PC-3 (cell line): ENCODE data around the gene ZHX3. TPM values are rescaled to one million over a fixed set of nuclear protein-coding genes. Genes with fewer than 3 reads are reported as not detected.

Experiments used
- ATAC-seq: fragments of 200-7000 bp; cut with Tn5 transposase; 2 replicates; pipeline ENCODE4 v1.9.1; 2020; ENCODE audit warnings: mild to moderate bottlenecking, moderate library complexity
- BruUV-seq: library from RNA; stranded (reverse); fragments of 400-500 nt; replicated peaks from 2 replicates; lab custom pipeline; 2021; lab: Mats Ljungman, UMichigan
- CTCF ChIA-PET: fragments of 300-600 bp; sonication (Branson Sonifier 250); formaldehyde crosslinking; loops from one replicate; lab custom pipeline; 2022; ENCODE audit warnings: antibody characterized with exemption; lab: Charles Lee
- POLR2A ChIA-PET: fragments of 300-600 bp; sonication (Branson Sonifier 250); formaldehyde crosslinking; loops from one replicate; lab custom pipeline; 2022; ENCODE audit warnings: antibody characterized with exemption; ENCODE audit not compliant: unreplicated experiment; lab: Charles Lee
- DNase-seq: peaks from one replicate; pipeline ENCODE4 v3.0.0-alpha.2; 2015
- H2AFZ ChIP-seq: fragments of 300-600 bp; sonication (generic); 2 replicates; pipeline ENCODE4 v1.6.0; 2016; ENCODE audit warnings: antibody characterized with exemption, low read length
- H3F3A ChIP-seq: fragments of 300-600 bp; sonication (generic); one replicate; pipeline ENCODE4 v1.6.0; 2017; ENCODE audit warnings: antibody characterized with exemption, low read length, control low read depth, mild to moderate bottlenecking; ENCODE audit not compliant: unreplicated experiment
- H3K27ac ChIP-seq: fragments of 300-600 bp; sonication (generic); 2 replicates; pipeline ENCODE4 v1.5.1; 2016; ENCODE audit warnings: mild to moderate bottlenecking, low read length
- H3K27me3 ChIP-seq: fragments of 300-600 bp; sonication (generic); 2 replicates; pipeline ENCODE4 v1.6.1; 2016; ENCODE audit warnings: low read length, mixed read lengths
- H3K36me3 ChIP-seq: fragments of 300-600 bp; sonication (generic); 2 replicates; pipeline ENCODE4 v1.6.1; 2016; ENCODE audit warnings: low read depth, mixed run types, low read length, mixed read lengths
- H3K4me1 ChIP-seq: fragments of 300-600 bp; sonication (generic); 2 replicates; pipeline ENCODE4 v1.5.1; 2016; ENCODE audit warnings: low read length; ENCODE audit not compliant: insufficient read depth
- H3K4me2 ChIP-seq: fragments of 300-600 bp; sonication (generic); 2 replicates; pipeline ENCODE4 v1.6.0; 2016; ENCODE audit warnings: low read length
- H3K4me3 ChIP-seq: fragments of 300-600 bp; sonication (generic); 2 replicates; pipeline ENCODE4 v1.5.1; 2016; ENCODE audit warnings: mild to moderate bottlenecking, low read length, mixed read lengths
- H3K79me2 ChIP-seq: fragments of 300-600 bp; sonication (generic); 2 replicates; pipeline ENCODE4 v1.6.1; 2017; ENCODE audit warnings: low read length, mixed read lengths
- H3K9ac ChIP-seq: fragments of 300-600 bp; sonication (generic); 2 replicates; pipeline ENCODE4 v1.6.0; 2016; ENCODE audit warnings: mild to moderate bottlenecking, low read length
- H3K9me2 ChIP-seq: fragments of 300-600 bp; sonication (generic); replicated peaks from 2 replicates; pipeline ENCODE4 v1.6.1; 2016; ENCODE audit warnings: mixed run types, low read length, mixed read lengths
- H3K9me3 ChIP-seq: fragments of 300-600 bp; sonication (generic); 2 replicates; pipeline ENCODE4 v1.6.1; 2016; ENCODE audit warnings: low read length, mixed read lengths
- H4K20me1 ChIP-seq: fragments of 300-600 bp; sonication (generic); 2 replicates; pipeline ENCODE4 v1.6.1; 2016; ENCODE audit warnings: low read length, mixed read lengths
- EZH2 ChIP-seq: fragments of 300-600 bp; sonication (generic); IDR thresholded peaks from one replicate; pipeline ENCODE4 v1.6.1; 2017; ENCODE audit warnings: antibody characterized with exemption, mild to moderate bottlenecking, low read length; ENCODE audit not compliant: unreplicated experiment
- EZH2phosphoT487 ChIP-seq: fragments of 300-600 bp; sonication (generic); IDR thresholded peaks from 2 replicates; pipeline ENCODE4 v1.6.1; 2018; ENCODE audit warnings: mild to moderate bottlenecking, antibody characterized with exemption, low read length, borderline replicate concordance
- intact Hi-C: fragments of 100-400 bp; cut with micrococcal nuclease; formaldehyde crosslinking; loops from 2 replicates; pipeline ENCODE4 v1.9.0; 2023
- total RNA-seq: library from RNA; depleted of rRNA; stranded (reverse); fragments of >200 nt; gene quantifications from 2 replicates; pipeline ENCODE4 v1.2.3, GENCODE V29; 2014
- TF ChIP-seq, protein P1 (sequence below): fragments of 300-600 bp; sonication (generic); conservative IDR thresholded peaks from 2 replicates; pipeline ENCODE4 v1.5.1; 2017; ENCODE audit warnings: antibody characterized with exemption, low read depth, mild to moderate bottlenecking, low read length

Gene ZHX3
- total RNA-seq, 1 experiment from 2014 or later = 14.0 TPM

DNA sequence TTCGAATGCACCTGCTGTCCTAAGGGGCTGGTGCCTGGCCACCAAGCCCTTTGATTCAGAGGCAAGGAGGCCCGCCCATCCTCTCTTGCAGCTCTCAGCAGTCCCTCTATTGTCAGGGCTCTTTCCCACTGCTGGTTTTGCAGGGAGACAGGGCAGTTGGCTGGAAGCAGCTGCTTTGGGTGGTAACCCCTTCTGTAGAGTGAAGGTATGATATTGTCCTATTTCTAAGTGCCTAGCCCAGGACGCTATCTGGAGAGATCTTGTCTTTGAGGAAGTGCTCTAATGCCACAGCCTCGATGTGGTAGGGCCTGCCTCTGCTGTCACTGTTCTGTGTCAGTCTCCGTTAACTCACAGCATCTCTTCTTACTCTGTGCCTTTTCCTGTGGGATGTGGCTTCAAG is 174.6 kb downstream of the ZHX3 start:
- ATAC-seq (no peak), DNase-seq (no peak)
- Histone ChIP-seq H3K4me2 (no peak overlapping the region), H3K27ac (no peak overlapping the region), H3K27me3 (no peaks in the 10 kb centered on the region), H3K9ac (no peak overlapping the region), H3K9me2 (no peaks in the 10 kb centered on the region), H3K36me3 (no peaks in the 10 kb centered on the region), H3K4me1 (peaks cover 18% of the 10 kb centered on the region), H3K4me3 (no peak overlapping the region), H3K79me2 (peaks cover 96% of the 10 kb centered on the region), H3K9me3 (no peaks in the 10 kb centered on the region), H3F3A (no peaks in the 10 kb centered on the region), H4K20me1 (peaks cover 68% of the 10 kb centered on the region), H2AFZ (no peak overlapping the region)
- intact Hi-C loops = no loop called here
- TF ChIP-seq EZH2 (no peak), EZH2phosphoT487 (no peak)
- TF ChIP-seq, protein P1, sequence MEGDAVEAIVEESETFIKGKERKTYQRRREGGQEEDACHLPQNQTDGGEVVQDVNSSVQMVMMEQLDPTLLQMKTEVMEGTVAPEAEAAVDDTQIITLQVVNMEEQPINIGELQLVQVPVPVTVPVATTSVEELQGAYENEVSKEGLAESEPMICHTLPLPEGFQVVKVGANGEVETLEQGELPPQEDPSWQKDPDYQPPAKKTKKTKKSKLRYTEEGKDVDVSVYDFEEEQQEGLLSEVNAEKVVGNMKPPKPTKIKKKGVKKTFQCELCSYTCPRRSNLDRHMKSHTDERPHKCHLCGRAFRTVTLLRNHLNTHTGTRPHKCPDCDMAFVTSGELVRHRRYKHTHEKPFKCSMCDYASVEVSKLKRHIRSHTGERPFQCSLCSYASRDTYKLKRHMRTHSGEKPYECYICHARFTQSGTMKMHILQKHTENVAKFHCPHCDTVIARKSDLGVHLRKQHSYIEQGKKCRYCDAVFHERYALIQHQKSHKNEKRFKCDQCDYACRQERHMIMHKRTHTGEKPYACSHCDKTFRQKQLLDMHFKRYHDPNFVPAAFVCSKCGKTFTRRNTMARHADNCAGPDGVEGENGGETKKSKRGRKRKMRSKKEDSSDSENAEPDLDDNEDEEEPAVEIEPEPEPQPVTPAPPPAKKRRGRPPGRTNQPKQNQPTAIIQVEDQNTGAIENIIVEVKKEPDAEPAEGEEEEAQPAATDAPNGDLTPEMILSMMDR = no peak
- BruUV-seq = no TSS peak
- ChIA-PET POLR2A (no interaction called here), CTCF (no interaction called here)

DNA sequence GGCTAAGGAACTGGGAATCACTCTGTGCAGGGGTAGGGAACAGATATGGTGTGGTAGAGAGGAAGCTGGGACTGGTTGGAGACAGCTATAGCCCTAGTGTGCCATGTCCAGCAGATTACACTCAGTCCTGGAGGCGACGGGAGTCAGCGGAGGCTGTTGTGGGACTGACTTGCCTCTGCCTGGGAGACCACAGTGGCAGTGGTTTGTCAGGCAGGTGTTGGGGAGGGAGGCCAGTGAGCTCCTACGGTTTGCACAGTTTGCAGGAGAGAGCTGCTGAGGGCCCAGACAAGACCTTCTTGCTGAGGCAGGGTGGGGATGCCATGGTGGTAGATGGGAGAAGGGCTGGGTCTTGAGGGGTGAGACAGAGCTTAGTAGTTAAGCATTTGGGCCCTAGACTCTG is 175.3 kb downstream of the ZHX3 start:
- no peak for ATAC-seq
- no peak overlapping the region for H3K9ac ChIP-seq
- peaks cover 98% of the 10 kb centered on the region for H3K79me2 ChIP-seq
- no TSS peak for BruUV-seq
- DNase-seq = no peak
- H3K27me3 ChIP-seq = no peaks in the 10 kb centered on the region
- no peaks in the 10 kb centered on the region for H3K9me2 ChIP-seq
- TF ChIP-seq EZH2 (no peak), EZH2phosphoT487 (no peak)
- TF ChIP-seq, protein P1 = no peak
- ChIA-PET POLR2A (no interaction called here), CTCF (no interaction called here)
- no peak overlapping the region for H3K4me3 ChIP-seq
- no peaks in the 10 kb centered on the region for H3K36me3 ChIP-seq
- H3K4me1 ChIP-seq = peaks cover 18% of the 10 kb centered on the region
- H3F3A ChIP-seq = no peaks in the 10 kb centered on the region
- peaks cover 68% of the 10 kb centered on the region for H4K20me1 ChIP-seq
- no peak overlapping the region for H3K4me2 ChIP-seq
- H3K27ac ChIP-seq = no peak overlapping the region
- intact Hi-C loops = no loop called here
- no peaks in the 10 kb centered on the region for H3K9me3 ChIP-seq
- H2AFZ ChIP-seq = no peak overlapping the region

DNA sequence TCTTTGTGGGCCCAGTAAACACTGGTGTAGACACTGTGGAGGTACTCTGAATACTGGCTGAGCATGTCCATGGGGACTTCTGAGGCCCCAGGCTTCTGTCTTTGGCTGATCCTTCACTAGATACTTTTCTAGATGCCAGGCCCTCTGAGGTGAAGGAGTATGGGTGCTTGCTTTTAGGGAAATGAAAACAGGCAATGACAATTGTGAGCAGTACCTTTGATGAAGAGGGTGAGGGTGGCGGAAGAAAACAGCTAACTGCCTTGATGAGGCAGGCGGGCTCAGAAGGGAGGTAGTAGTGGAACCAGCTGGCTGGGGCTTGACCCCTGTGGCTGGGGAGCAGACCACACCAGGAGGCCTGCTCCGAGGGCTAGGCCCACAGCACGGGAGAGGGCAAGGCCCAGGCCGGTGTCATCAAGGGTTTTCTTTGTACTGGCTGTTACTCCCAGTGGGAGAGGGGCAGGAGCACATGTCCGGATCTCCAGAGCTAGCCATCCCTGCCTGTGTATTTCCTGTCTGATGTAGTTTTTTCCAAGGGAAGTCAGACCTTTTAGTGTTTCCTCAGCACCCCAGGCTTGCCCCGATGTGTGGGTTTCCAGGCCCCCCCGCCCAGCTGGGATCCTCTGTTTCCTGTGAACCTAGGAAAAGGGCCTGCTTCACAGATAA is 176.2 kb downstream of the ZHX3 start:
- Histone ChIP-seq H3K79me2 (peaks cover 89% of the 10 kb centered on the region), H3K27me3 (no peaks in the 10 kb centered on the region), H3K4me1 (peaks cover 21% of the 10 kb centered on the region), H2AFZ (no peak overlapping the region), H4K20me1 (peaks cover 61% of the 10 kb centered on the region), H3K4me3 (no peak overlapping the region), H3K4me2 (no peak overlapping the region), H3K9ac (no peak overlapping the region), H3K9me2 (no peaks in the 10 kb centered on the region), H3K36me3 (no peaks in the 10 kb centered on the region), H3K9me3 (no peaks in the 10 kb centered on the region), H3K27ac (no peak overlapping the region), H3F3A (no peaks in the 10 kb centered on the region)
- intact Hi-C loops = no loop called here
- TF ChIP-seq EZH2phosphoT487 (no peak), EZH2 (no peak)
- TF ChIP-seq, protein P1 = no peak
- POLR2A ChIA-PET = no interaction called here
- BruUV-seq = no TSS peak
- CTCF ChIA-PET = no interaction called here
- DNase-seq = no peak
- ATAC-seq = no peak
